Measurements from ENCODE around the gene CFL1. TPM values are rescaled to one million over a fixed set of nuclear protein-coding genes. Genes with fewer than 3 reads are reported as not detected.

CFL1 gene
- polyA plus RNA-seq, 3 donors: 739 to 933 (median 787) TPM

DNA sequence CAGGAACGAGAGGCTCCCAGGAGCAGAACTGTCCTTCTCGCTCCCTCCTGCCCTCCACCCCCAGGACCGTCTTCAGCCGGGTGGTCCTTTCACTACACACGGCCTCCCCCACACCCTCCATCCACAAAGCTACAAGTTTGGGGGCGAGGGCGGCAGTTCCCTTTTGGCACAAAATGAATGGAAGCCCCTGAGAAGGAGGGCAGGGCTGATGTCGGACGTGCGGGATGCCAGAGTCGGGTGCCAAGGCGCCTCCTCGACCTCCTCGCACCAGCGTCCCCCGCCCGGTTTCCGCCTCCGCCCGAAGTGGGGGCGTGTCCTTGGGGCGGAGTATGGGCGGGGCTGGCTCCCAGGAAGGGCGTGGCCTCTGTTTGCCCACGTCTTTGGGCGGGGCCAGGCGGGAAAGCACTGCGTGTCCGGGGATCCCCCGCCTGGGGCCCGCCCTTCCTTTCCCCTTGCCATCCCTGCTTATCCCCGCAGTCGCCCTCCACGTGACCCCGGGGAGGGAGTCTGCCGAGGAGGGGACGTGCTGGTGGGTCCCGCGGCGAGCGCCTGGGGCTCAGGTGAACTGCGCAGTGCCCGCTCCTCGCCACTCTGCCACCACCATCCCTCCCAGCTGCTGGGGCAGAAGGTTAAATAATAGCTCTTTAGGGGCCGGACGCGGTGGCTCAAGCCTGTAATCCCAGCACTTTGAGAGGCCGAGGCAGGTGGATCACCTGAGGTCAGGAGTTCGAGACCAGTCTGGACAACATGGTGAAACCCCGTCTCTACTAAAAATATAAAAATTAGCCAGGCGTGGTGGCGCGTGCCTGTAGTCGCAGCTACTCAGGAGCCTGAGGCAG, 15.6 kb upstream of the CFL1 start:
- DNase-seq: peak; percentile 91

DNA sequence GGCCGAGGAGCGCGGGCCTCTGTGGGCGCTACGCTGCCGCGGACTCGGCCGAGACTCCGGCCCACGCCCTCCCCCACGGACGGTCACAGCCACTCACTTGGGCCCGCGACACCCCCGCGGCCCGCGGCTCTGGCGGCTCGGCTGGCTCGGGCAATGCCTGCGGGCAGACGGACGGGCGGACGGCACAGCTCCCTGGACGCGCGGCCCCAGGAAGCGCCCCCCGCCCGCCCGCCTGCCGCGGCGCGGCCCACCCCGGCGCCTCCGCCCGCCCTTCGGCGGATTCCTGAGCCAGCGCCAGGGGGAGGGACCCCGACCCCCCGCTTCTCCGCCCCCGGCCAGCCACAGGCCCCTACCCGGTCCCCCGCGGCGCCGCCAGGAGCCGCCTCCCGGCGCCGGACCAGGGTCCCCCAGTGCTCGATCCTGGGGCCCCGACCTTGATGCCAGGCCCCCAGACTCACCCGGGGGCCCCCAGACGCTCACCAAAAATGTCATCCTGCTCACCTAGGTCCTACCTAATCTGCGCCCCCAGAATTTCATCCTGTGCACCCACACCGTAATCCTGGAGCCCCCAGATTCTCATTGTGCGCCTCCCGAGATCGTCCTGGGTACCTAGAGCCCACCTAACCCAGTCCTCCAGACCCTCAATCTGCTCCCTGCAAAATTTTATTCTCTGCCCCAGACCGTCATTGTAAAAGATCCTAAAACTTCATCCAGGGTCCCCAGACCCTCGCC, 14.8 kb upstream of the CFL1 start, which contains the start of gene EFEMP2:
EFEMP2 (minus strand) TSS at position 215 of the 732 bp plus-strand sequence. CDS start 446 bp downstream, outside the sequence.
- DNase-seq: no peak

DNA sequence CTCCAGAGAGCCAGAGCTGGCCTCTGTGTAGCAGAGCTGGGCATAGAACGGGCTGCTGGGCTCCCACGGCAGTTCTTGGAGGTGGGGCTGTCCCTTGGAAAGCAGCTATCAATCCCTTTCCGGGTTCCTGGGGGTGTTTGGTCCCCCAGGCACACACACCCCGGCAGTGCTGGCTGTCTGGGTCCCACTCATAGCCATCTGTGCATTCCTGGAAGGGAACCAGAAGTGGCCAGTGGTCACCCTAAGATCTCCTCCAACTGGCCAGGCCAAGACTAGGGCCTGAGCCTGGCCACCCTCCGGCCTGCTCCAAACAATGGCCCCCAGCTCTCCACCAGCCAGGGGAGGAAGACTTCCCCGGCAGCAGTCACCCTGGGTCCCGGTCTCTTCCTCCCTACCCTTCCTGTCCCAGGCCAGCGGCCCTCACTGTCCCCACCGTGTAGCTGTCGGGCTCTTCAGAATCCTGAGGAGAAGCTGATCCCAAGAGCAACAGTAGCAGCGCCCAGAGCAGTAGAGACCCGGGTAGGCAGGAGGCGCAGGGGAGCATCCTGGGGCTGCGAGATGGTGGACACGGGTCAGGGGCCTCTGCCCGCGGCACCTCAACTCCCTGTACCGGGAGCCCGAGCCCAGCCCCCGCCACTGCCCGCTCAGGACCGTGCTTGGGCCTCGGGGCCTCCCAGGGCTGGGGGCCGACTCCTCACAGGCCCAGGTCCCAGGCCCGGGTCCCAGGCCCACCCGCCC, 14.0 kb upstream of the CFL1 start:
- no peak for DNase-seq

DNA sequence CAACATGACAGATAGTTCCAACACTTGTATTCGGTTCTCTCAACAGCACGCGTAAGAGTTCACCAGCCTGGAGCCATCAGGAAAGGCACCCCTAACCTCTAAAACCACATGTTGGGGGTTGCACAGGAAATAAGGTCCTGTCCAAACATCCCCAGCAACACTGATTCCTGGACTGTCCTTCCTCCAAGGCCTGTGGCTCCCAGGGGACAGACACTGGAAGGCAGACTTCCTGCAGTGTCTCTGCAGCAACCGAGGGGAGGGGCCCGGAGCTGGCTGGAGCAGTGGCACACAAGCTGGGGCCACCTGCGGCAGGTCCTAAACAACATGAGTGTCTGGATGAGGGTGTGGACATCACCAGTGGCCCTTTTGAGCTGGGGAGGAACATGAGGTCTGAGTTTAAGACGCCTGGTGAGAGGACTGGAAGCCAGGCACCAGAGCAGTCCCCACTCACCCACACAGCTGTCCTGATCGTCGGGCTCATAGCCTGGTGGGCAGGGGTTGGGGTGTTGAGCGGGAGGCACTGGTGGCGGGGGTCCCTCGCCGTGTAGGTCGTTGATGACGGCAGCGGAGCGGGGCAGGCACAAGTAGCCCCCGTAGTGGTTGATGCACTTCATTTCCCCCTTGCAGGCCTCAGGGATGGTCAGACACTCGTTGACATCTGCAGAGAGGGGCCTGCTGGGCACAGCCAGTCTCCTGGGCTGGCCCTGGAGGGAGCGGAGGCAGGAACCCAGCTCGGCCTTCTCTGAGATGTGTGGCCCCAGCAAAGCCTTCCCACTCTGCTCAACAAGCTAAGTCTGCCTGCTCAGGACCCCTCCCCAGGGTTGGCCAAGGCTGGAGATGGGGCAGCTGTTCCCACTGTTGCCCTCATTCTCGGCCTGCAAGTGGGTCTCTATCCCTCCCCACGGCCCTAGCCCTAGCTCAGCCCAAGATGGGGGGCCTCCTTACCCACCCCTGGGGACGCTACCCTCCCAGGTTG, 13.0 kb upstream of the CFL1 start:
- no peak for DNase-seq

DNA sequence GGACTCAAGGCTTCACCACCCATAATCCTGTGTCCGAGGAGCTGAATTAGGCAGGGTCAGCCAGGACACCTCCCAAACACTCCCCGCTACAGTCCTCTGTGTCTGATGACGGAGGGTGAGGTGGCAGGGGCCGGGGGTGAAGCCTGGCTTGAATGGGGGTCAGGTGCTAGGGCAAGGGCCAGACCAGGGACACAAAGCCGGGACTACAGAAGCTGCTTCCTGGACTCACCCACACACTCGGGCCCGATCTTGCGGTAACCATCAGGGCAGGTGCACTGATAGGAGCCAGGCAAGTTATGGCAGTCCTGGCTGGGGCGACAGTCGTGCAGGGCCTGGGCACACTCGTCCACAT, 12.3 kb upstream of the CFL1 start:
- no peak for DNase-seq

DNA sequence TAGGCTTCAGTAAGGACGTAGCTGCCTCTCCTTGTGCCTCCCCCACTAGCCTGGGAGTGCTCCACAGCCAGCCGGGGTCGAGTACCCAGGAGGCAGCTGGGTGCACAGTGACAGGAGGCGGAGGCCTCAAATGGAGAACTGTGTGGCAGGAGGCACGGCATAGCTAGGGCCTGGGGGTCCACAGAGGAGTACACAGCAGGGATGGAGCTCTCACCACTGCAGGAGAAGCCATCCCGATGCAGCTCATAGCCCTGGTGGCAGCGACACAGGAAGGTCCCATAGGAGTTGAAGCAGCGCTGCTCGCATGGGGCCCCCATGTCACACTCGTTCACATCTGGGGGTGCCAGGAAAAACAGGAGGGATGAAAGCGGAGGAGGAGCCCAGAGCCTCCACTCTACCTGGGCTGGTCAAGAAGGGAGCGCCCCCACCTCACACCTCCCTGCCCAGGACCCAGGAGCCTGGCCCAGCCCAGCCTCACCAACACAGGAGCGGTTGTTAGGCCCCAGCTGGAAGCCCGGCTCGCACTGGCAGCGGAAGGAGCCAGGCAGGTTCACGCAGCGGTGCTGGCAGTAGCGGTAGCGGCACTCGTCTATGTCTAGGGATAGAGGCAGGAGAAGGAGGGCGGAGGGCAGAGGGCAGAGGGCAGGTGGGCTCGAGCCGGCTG, 11.8 kb upstream of the CFL1 start:
- DNase-seq: no peak

DNA sequence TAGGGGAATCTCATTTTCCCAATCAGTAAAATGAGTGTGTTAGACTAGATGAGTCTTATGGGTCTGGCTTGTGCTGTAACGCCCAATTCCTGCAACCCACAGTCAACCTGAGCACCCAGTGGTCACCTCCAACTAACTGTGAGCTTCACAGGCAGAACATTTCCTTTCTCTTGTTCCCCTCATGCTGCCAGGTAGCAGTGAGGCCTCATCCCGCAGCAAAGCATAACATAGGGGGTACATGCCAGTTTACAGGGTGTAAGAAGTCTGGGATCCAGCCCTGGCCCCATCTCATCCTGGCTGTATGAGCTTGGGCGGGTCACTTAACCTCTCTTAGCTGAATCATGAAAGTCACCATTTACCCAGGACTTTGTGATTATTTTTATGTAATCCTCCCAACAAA, 10.9 kb upstream of the CFL1 start:
- DNase-seq: no peak

DNA sequence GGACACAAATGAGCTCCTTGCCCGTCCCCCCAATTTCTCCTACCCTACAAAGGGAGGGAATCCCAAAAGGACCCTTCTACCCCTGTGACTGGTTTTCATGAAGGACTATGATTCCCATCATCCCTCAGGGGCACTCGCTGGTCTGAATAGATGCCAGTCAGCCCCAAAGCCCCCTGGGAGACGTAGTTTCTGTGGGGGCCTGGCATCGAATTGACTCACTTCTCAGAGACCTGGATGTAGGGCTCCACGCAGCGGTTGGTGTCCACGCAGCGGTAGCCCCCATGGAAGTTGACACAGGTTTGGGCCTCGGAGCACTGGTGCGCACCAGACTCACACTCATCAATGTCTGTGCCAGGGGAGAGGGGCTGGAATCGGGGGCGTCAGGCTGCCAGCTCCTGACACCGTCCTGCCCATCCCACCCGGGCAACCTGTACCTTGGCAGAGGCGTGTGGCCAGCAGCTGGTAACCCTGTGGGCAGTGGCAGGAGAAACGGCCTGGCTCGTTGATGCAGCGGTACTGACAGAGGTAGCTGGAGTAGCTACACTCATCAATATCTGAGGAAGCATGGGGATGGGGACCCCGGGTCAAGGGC, 10.2 kb upstream of the CFL1 start:
- no peak for DNase-seq

DNA sequence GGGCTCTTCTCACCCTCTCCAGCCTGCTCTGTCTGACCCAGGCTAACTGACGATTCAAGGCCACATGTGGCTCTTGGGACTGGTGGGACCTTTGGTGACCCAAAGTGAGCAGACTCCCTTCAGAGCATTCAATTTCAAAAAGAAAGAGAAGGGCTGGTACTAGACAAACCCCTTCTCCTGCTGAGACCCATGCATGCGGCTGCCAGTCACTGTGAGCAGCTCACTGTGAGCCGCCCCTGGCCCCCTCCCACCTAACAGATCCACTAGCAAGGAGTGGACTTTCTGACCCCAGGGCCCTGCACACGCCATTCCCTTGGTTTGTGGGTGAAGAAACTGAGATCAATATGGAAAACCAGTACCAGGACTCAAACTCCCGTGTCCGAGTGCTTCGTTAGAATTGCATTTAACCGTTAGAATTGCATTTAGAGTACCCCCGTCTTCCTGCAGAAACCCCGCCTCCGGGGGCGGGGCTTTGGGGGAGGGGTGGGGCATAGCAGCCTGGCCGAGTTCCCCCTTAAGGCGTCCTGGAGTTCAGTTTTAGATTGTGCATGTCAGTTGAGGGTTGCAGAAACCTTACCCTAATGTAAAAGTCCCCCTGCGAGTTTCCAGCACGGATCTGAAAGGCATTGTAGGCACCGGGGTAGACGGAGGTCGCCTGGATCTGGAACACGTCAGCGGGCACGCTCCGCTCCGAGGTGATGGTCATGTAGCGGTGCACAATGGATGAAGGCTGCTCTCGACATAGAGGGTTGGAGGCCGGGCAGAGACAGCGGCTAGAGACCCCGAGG, 9.5 kb upstream of the CFL1 start:
- DNase-seq: no peak

DNA sequence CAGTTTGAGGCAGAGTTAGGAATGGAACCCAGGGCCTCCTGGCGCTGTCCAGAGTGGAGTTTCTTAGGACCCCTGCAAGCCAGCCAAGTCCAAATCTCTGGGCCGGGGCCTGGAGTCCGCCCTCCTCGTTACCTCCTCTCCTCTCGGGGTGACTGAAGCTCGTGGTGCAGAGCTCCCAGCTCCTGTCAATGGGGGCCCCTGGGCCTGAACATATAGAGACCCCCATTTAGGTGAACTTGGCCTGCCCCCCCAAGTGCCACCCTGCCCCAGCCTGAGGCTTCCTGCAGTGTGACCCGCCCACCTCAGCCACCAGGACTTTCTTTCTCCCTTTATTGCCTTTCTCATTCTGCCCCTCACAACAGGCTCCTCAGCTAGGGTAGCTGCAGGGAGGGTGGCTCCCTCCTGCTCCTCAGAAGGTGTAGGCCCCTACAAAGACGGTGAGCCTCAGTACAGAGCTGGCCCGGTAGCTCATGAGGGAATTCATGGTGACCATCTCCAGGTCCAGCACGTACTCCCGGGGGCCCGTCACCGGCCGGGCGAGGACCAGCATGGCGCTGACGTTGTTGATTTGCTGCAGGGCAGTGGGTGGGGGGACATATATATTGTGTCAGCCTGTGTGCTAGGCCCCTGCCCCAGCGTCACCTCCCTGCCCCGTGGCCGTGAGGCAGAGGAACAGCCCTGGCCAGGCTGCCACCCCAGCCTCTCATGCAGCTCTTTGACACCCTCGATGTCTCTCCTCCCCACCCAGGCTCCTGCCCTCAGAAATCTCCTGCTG, 8.7 kb upstream of the CFL1 start:
- DNase-seq: no peak

DNA sequence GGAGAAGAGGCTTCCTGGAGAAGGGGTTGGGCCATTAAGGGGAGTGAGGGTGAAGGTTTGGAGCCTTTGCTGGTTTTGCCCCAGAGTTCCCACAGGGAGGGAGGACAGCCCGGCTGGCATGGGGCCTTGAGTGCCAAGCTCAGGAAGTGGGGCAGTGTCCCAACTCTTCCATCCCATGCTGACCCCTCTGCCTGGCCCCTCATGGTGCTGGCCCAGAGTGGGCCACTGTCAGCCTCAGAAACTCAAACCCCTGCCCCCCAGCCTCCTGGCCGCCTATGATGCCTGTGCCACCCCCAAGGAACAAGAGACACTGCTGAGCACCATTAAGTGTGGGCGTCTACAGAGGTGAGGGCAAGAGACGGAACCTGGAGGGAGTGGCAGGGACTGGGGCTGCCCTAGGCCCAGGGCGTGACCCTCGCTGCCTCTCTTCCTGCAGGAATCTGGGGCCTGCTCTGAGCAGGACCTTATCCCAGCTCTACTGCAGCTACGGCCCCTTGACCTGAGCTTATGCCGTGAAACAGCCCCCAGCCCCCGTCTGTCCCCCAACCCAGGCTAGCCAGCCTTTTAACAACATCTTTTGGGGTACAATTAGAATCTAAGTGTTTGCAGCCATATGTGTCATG, 7.7 kb upstream of the CFL1 start:
- DNase-seq: no peak

DNA sequence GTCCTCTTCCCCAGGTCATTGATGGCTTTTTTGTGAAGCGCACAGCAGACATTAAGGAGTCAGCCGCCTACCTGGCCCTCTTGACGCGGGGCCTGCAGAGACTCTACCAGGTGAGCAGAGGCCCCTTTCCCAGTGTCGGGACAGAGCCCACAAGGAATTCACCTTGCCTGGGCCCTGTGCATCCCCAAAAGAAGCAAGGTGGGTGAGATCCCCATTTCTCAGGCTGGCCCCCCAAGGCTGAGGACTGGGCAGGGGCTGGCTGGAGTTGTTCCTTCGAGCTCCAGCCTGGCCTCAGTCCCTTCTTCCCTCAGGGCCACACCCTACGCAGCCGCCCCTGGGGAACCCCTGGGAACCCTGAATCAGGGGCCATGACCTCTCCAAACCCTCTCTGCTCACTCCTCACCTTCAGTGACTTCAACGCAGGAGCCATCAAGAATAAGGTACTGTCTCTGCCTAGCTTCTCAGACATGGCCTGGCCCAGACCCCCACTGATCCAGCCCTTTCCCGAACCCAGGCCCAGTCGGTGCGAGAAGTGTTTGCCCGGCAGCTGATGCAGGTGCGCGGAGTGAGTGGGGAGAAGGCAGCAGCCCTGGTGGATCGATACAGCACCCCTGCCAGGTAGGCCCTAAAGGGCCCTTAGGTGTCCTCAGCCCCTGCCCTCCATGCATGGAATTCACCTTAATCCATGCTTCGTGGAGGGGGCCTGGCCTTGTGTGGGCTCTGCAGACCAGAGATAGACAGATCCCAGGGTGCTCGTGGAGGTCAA, 6.9 kb upstream of the CFL1 start:
- no peak for DNase-seq

DNA sequence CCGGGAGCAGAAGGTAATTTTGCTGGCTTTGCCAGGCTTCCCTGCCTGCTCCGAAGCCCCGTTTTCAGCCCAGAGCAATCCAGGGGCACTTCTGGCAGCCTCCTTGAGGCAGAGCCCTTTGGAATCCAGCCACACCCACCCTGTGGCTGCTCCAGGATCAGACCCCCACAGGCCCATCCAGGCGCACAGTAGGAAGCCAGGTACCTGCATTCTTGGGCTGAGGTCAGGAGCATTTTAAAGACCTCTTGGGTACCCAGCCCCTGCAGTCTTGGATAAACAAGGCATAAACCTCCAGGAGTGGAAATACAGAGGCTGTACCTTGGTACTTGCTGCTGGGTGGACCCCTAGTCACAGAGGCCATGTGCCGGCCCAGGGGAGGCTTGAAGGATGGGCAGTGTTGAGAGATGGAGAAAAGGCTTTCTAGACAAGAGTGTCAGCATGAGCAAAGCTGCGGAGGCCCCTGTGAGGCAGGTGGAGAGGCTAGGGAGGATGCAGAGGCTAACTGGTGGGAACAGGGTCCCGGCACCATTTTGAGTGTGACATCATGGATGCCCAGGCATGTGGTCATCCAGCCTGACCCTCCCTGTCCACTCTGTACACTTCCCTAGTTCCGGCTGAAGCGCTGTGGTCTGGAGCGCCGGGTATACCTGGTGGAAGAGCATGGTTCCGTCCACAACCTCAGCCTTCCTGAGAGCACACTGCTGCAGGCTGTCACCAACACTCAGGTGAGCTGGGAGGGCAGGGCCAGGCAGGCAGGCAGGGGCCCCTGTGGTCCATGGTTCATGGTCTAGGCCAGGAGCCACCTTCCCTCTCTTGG, 6.1 kb upstream of the CFL1 start:
- DNase-seq: no peak

DNA sequence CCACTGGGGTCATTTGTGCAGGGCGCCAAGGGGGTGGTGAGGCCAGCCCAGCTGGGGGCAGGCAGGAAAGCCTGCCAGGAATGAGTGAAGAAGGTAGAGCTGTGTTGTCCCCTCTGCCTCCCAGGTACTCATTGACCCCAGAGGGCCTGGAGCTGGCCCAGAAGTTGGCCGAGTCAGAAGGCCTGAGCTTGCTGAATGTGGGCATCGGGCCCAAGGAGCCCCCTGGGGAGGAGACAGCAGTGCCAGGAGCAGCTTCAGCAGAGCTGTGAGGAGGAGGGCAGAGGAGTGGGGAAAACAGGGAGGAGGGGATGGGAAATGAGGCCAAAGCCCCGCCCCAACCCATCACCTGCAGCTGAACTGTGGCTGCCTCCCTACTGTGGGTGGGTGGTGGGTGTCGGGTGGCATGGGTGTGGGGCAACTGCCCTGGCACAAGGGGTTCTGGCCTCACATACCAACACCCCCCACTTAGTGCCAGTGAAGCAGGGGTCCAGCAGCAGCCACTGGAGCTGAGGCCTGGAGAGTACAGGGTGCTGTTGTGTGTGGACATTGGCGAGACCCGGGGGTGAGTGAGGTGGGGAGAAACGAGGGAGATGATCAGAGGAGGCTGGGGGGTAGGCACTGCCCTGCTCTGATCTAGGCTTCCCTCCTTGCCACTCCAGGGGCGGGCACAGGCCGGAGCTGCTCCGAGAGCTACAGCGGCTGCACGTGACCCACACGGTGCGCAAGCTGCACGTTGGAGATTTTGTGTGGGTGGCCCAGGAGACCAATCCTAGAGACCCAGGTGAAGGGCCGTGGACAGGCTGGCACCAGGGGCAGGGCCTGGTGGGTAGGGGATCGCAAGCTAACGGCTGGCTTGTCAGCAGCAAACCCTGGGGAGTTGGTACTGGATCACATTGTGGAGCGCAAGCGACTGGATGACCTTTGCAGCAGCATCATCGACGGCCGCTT, 5.2 kb upstream of the CFL1 start:
- no peak for DNase-seq

DNA sequence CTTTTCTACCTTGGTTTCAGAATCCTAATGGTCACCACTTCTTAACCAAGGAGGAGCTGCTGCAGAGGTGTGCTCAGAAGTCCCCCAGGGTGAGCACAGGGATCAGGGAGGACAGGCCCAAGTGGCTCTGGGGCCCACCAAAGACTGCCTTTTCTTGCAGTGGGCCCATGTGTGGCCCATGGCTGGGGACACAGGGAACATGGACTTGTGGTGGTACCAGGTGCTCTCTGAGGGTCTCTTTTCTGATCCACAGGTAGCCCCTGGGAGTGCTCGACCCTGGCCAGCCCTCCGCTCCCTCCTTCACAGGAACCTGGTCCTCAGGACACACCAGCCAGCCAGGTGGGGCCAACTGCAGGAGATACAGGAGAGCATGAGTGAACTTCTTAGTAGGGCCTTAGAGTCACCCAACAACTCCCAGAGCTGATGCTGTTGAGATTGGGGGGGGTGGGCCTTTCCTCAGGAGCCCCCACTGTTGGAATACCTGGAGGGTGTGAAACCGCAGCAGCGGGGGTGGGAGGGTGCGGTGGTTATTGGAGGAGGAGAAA, 4.3 kb upstream of the CFL1 start:
- DNase-seq: no peak

All from renal pelvis (tissue), 4 donors.